Measurements from ENCODE around the gene PPP1R26.

DNA sequence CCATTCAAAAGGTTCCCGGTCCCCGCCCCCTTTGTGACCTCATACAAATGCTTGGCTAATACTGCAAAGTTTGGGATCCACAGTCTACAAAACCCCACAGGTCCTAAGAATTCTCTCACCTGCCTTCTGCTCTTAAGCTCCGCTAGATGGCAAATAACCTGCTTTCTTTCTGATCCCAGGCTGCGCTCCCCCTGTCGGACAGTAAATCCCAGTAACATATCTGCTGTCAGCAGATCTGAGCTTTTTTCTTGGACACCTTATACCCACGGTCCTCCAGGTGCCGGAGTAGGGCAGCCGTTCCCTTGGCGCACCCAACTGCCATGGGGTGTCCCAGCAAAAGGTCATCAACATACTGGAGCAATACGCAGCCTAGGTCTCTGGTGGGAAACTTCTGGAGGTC, 39.0 kb upstream of the PPP1R26 start:
- TF ChIP-seq, protein P1, sequence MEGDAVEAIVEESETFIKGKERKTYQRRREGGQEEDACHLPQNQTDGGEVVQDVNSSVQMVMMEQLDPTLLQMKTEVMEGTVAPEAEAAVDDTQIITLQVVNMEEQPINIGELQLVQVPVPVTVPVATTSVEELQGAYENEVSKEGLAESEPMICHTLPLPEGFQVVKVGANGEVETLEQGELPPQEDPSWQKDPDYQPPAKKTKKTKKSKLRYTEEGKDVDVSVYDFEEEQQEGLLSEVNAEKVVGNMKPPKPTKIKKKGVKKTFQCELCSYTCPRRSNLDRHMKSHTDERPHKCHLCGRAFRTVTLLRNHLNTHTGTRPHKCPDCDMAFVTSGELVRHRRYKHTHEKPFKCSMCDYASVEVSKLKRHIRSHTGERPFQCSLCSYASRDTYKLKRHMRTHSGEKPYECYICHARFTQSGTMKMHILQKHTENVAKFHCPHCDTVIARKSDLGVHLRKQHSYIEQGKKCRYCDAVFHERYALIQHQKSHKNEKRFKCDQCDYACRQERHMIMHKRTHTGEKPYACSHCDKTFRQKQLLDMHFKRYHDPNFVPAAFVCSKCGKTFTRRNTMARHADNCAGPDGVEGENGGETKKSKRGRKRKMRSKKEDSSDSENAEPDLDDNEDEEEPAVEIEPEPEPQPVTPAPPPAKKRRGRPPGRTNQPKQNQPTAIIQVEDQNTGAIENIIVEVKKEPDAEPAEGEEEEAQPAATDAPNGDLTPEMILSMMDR (IDR thresholded peaks at IDR 0.05): no peak
- TF ChIP-seq EZH2 (IDR thresholded peaks at IDR 0.05) (no peak), EZH2phosphoT487 (IDR thresholded peaks at IDR 0.05) (no peak)
